Activated CD4-positive, alpha-beta memory T cell treated with anti-CD3 and anti-CD28 coated beads for 36 hours (primary cell): ENCODE results near the gene ADSS1. TPM values are rescaled to one million over a fixed set of nuclear protein-coding genes. Genes with fewer than 3 reads are reported as not detected.

ENCODE experiments used
- CTCF ChIA-PET: fragments of 350-600 bp; sonication (Branson Sonifier 250); formaldehyde crosslinking; loops from one replicate; lab custom pipeline; 2021; ENCODE audit warnings: antibody characterized with exemption, inconsistent platforms; lab: Charles Lee
- POLR2A ChIA-PET: fragments of 350-600 bp; sonication (Branson Sonifier 250); formaldehyde crosslinking; loops from one replicate; lab custom pipeline; 2021; ENCODE audit warnings: antibody characterized with exemption; lab: Charles Lee
- DNase-seq: peaks from one replicate; pipeline ENCODE4 v3.0.0-alpha.2; 2020
- H3K27ac Mint-ChIP-seq: one replicate; pipeline ENCODE4 v1.8.0; 2021; ENCODE audit warnings: mixed read lengths
- H3K27me3 Mint-ChIP-seq: one replicate; pipeline ENCODE4 v1.8.0; 2021; ENCODE audit warnings: mixed read lengths
- H3K36me3 Mint-ChIP-seq: one replicate; pipeline ENCODE4 v1.8.0; 2021; ENCODE audit warnings: mixed read lengths
- H3K4me1 Mint-ChIP-seq: one replicate; pipeline ENCODE4 v1.8.0; 2021; ENCODE audit warnings: low read depth, mixed read lengths
- H3K4me3 Mint-ChIP-seq: one replicate; pipeline ENCODE4 v1.8.0; 2021; ENCODE audit warnings: mild to moderate bottlenecking, mixed read lengths
- H3K9me3 Mint-ChIP-seq: one replicate; pipeline ENCODE4 v1.8.0; 2021; ENCODE audit warnings: mixed read lengths
- intact Hi-C: fragments of 100-400 bp; cut with micrococcal nuclease; formaldehyde crosslinking; loops from one replicate; pipeline ENCODE4 v1.15.1; 2023
- total RNA-seq, 2 experiments: library from RNA; stranded (reverse); gene quantifications; one replicate each; pipeline ENCODE4 v1.2.3, GENCODE V29; 2021

Gene ADSS1
- total RNA-seq, 2 experiments from 2014 or later = 2.3 to 3.3 TPM

- H3K27ac Mint-ChIP-seq = no peak overlapping the region
- DNase-seq = no peak
- intact Hi-C loops = loop anchor here (1.0 kb wide), 1 partner anchor 23 kb away; no protein-coding TSS in a partner anchor
- no peaks in the 10 kb centered on the region for H3K27me3 Mint-ChIP-seq
- ChIA-PET CTCF (interaction anchor here (1.9 kb wide), 1 partner anchor 11 kb away, joined by 10 read pairs; no protein-coding TSS in a partner anchor), POLR2A (interaction anchor here (3.0 kb wide), 1 partner anchor 11 kb away, joined by 11 read pairs; no protein-coding TSS in a partner anchor)
- peaks cover 2% of the 10 kb centered on the region for H3K36me3 Mint-ChIP-seq
- H3K9me3 Mint-ChIP-seq = no peaks in the 10 kb centered on the region
- peak overlapping the region; percentile 55 for H3K4me3 Mint-ChIP-seq
- peaks cover 51% of the 10 kb centered on the region for H3K4me1 Mint-ChIP-seq
These were observed 35.4 kb upstream of the ADSS1 start for GRCh38 chr14:104688505-104689108.

GRCh38 chr14:104689109-104689880, 34.7 kb upstream of the ADSS1 start, which contains the start of gene INF2:
Gene INF2 (plus strand): TSS chr14:104689618. CDS start chr14:104701366, 11,748 bp downstream.
- peak within 1 kb of the TSS; percentile 78 for H3K4me3 Mint-ChIP-seq
- intact Hi-C loops = loop anchor here (1.0 kb wide), 1 partner anchor 24 kb away; no protein-coding TSS in a partner anchor
- H3K27me3 Mint-ChIP-seq = no peaks in the 10 kb centered on the region
- peak; percentile 61 for DNase-seq
- H3K4me1 Mint-ChIP-seq = peaks cover 54% of the 10 kb centered on the region
- CTCF ChIA-PET = interaction anchor here (1.9 kb wide), 1 partner anchor 11 kb away, joined by 10 read pairs; no protein-coding TSS in a partner anchor
- H3K36me3 Mint-ChIP-seq = peaks cover 2% of the 10 kb centered on the region
- no peak within 1 kb of the TSS for H3K27ac Mint-ChIP-seq
- POLR2A ChIA-PET = interaction anchor here (2.2 to 3.0 kb wide), 2 partner anchors 10 to 12 kb away, joined by 11 to 15 read pairs; no protein-coding TSS in a partner anchor
- no peaks in the 10 kb centered on the region for H3K9me3 Mint-ChIP-seq

- peak; percentile 48 for DNase-seq
- ChIA-PET CTCF (interaction anchor here (0.8 to 1.8 kb wide), 3 partner anchors 12 to 25 kb away, joined by 3 to 4 read pairs (median 4); no protein-coding TSS in a partner anchor), POLR2A (interaction anchor here (2.2 kb wide), 1 partner anchor 11 kb away, joined by 15 read pairs; no protein-coding TSS in a partner anchor)
- H3K4me3 Mint-ChIP-seq = peak overlapping the region; percentile 78
- peaks cover 57% of the 10 kb centered on the region for H3K4me1 Mint-ChIP-seq
- no peaks in the 10 kb centered on the region for H3K9me3 Mint-ChIP-seq
- H3K36me3 Mint-ChIP-seq = peaks cover 2% of the 10 kb centered on the region
- intact Hi-C loops = loop anchor here (1.0 kb wide), 1 partner anchor 25 kb away; no protein-coding TSS in a partner anchor
- no peaks in the 10 kb centered on the region for H3K27me3 Mint-ChIP-seq
- peak overlapping the region; percentile 13 for H3K27ac Mint-ChIP-seq
These were observed 33.9 kb upstream of the ADSS1 start for GRCh38 chr14:104689881-104690711.

- Mint-ChIP-seq H3K4me1 (peaks cover 61% of the 10 kb centered on the region), H3K4me3 (peak overlapping the region; percentile 78), H3K36me3 (peaks cover 7% of the 10 kb centered on the region), H3K27me3 (no peaks in the 10 kb centered on the region), H3K9me3 (no peaks in the 10 kb centered on the region), H3K27ac (peak overlapping the region; percentile 24)
- peak; percentile 31 for DNase-seq
- ChIA-PET POLR2A (interaction anchor here (2.2 kb wide), 1 partner anchor 12 kb away, joined by 15 read pairs; no protein-coding TSS in a partner anchor), CTCF (interaction anchor here (0.8 to 1.8 kb wide), 4 partner anchors 13 to 26 kb away, joined by 3 to 4 read pairs (median 4); no protein-coding TSS in a partner anchor)
- intact Hi-C loops = no loop called here
These were observed 33.1 kb upstream of the ADSS1 start for GRCh38 chr14:104690861-104691455.

- intact Hi-C loops = no loop called here
- H3K4me1 Mint-ChIP-seq = peaks cover 55% of the 10 kb centered on the region
- peak overlapping the region; percentile 24 for H3K27ac Mint-ChIP-seq
These were observed 32.3 kb upstream of the ADSS1 start for GRCh38 chr14:104691546-104692260.

GRCh38 chr14:104692261-104692938, 31.6 kb upstream of the ADSS1 start:
- Mint-ChIP-seq H3K36me3 (peaks cover 9% of the 10 kb centered on the region), H3K4me1 (peaks cover 48% of the 10 kb centered on the region), H3K27ac (no peak overlapping the region), H3K4me3 (no peak overlapping the region), H3K9me3 (no peaks in the 10 kb centered on the region), H3K27me3 (no peaks in the 10 kb centered on the region)
- intact Hi-C loops = no loop called here
- ChIA-PET CTCF (interaction anchor here (1.1 to 1.8 kb wide), 2 partner anchors 17 to 27 kb away, joined by 3 to 4 read pairs; no protein-coding TSS in a partner anchor), POLR2A (no interaction called here)
- DNase-seq = no peak

More at GRCh38 chr14:104691546-104692260, 32.3 kb upstream of the ADSS1 start:
- ChIA-PET CTCF (interaction anchor here (1.1 to 1.8 kb wide), 2 partner anchors 17 to 26 kb away, joined by 3 to 4 read pairs; no protein-coding TSS in a partner anchor), POLR2A (interaction anchor here (2.2 kb wide), 1 partner anchor 13 kb away, joined by 15 read pairs; no protein-coding TSS in a partner anchor)
- Mint-ChIP-seq H3K27me3 (no peaks in the 10 kb centered on the region), H3K36me3 (peaks cover 9% of the 10 kb centered on the region), H3K4me3 (peak overlapping the region; percentile 78), H3K9me3 (no peaks in the 10 kb centered on the region)
- no peak for DNase-seq

- DNase-seq = no peak
- POLR2A ChIA-PET = no interaction called here
- Mint-ChIP-seq H3K36me3 (peaks cover 9% of the 10 kb centered on the region), H3K4me1 (peaks cover 43% of the 10 kb centered on the region), H3K9me3 (no peaks in the 10 kb centered on the region), H3K27me3 (no peaks in the 10 kb centered on the region), H3K27ac (no peak overlapping the region), H3K4me3 (no peak overlapping the region)
- intact Hi-C loops = no loop called here
- CTCF ChIA-PET = no interaction called here
These were observed 31.1 kb upstream of the ADSS1 start for GRCh38 chr14:104692939-104693315.

- DNase-seq = no peak
- Mint-ChIP-seq H3K27me3 (no peaks in the 10 kb centered on the region), H3K36me3 (peaks cover 9% of the 10 kb centered on the region), H3K9me3 (no peaks in the 10 kb centered on the region), H3K4me1 (peaks cover 41% of the 10 kb centered on the region), H3K4me3 (no peak overlapping the region), H3K27ac (peak overlapping the region; percentile 80)
- POLR2A ChIA-PET = no interaction called here
- CTCF ChIA-PET = interaction anchor here (1.9 kb wide), 1 partner anchor 30 kb away, joined by 6 read pairs; the partner anchor contains the start of gene ADSS1
- intact Hi-C loops = loop anchor here (2.0 kb wide), 1 partner anchor 17 kb away; no protein-coding TSS in a partner anchor
These were observed 30.3 kb upstream of the ADSS1 start for GRCh38 chr14:104693482-104694431.

- POLR2A ChIA-PET = no interaction called here
- DNase-seq = no peak
- H3K27me3 Mint-ChIP-seq = no peaks in the 10 kb centered on the region
- intact Hi-C loops = loop anchor here (2.0 kb wide), 1 partner anchor 18 kb away; no protein-coding TSS in a partner anchor
- H3K4me3 Mint-ChIP-seq = peak overlapping the region; percentile 49
- peak overlapping the region; percentile 80 for H3K27ac Mint-ChIP-seq
- peaks cover 41% of the 10 kb centered on the region for H3K4me1 Mint-ChIP-seq
- H3K9me3 Mint-ChIP-seq = no peaks in the 10 kb centered on the region
- CTCF ChIA-PET = interaction anchor here (1.9 to 3.7 kb wide), 2 partner anchors 15 to 29 kb away, joined by 6 to 10 read pairs; partner anchors contain the start of gene ADSS1
- H3K36me3 Mint-ChIP-seq = peaks cover 9% of the 10 kb centered on the region
These were observed 29.5 kb upstream of the ADSS1 start for GRCh38 chr14:104694475-104694950.
